ENCODE data around the gene ZNF569. TPM values are rescaled to one million over a fixed set of nuclear protein-coding genes. Genes with fewer than 3 reads are reported as not detected.
A peak's percentile ranks its signal among the peaks of the same experiment; 100 is the strongest.
"Not testable (repeated sequence)": the region's sequence is repeated elsewhere in the genome, so short reads cannot be mapped to it uniquely, and the experiment has no call there.

The ZNF569 gene
- total RNA-seq, 1 experiment from 2014 or later = 3.9 TPM

DNA sequence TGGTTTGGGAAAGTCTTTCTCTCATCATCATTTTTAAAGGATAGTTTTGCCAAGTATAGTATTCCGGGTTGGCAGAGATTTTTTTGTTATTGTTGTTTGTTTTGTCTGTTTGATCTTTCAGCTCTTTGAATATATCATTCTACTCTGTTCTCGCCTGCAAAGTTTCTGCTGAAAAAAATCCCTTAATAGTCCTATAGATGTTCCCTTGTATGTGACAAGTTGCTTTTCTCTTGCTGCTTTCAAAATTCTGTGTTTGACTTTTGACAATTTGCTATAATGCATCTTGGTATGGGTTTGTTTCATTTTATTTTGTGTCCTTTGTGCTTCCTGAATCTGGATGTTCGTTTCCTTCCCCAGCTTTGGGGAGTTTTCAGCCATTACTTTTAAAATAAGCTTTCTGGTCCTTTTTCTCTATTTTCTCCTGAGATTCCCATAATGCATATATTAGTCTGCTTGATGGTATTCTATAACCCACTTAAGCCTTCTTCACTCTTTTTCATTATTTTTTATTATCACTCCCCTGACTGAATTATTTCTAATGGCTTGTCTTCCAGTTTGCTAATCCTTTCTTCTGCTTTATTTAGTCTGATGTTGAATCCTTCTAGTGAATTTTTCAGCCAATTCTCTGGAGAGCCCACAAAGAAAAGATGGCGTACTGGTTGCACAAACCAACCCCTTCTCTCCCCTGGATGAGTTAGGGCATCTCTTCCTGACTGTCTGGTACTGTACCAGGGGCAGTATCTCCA lies 14.6 kb downstream of the ZNF569 start:
- Mint-ChIP-seq H3K36me3 (ENCODE audit: insufficient read depth, unreplicated experiment) (no peaks in the 10 kb centered on the region), H3K4me3 (ENCODE audit: unreplicated experiment) (no peak overlapping the region), H3K27me3 (ENCODE audit: insufficient read depth, unreplicated experiment) (no peaks in the 10 kb centered on the region), H3K9me3 (ENCODE audit: unreplicated experiment) (peaks cover 79% of the 10 kb centered on the region), H3K4me1 (ENCODE audit: insufficient read depth, unreplicated experiment) (no peaks in the 10 kb centered on the region), H3K27ac (ENCODE audit: low read depth, unreplicated experiment) (no peak overlapping the region)
- ChIA-PET POLR2A (no interaction called here), CTCF (no interaction called here)
- intact Hi-C loops (cut with micrococcal nuclease) = no loop called here
- no peak for DNase-seq (ENCODE audit: unreplicated experiment)
- TF ChIP-seq CTCF (IDR thresholded peaks at IDR 0.05; ENCODE audit: unreplicated experiment) = no peak
- no TSS peak for BruUV-seq (replicated peaks)

DNA sequence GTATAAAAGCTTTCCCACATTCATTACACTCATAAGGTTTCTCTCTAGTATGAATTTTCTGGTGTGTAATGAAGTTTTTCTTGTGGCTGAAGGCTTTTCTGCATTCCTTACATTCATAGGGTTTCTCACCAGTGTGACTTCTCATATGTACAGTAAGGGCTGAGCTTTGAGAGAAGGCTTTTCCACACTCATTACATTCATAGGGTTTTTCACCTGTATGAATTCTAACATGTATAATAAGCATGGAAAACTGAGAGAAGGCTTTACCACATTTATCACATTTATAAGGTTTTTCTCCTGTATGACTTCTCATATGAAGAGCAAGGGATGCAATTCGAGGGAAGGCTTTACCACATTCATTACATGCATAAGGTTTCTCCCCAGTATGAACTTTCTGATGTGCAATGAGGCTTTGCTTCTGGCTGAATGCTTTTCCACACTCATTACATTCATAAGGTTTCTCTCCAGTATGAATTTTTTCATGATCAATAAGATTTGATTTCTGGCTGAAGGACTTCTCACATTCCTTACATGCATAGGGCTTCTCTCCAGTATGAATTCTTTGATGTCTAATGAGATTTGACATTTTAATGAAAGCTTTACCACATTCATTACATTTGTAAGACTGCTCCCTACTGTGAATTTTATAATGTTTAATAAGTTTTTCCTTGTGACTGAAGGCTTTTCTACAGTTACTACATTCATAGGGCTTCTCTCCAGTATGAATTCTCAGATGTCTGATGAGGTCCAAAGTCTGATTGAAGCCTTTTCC lies 53.7 kb downstream of the ZNF569 start:
- POLR2A ChIA-PET = no interaction called here
- intact Hi-C loops (cut with micrococcal nuclease) = no loop called here
- H3K9me3 Mint-ChIP-seq (ENCODE audit: unreplicated experiment) = peaks cover 27% of the 10 kb centered on the region
- BruUV-seq (replicated peaks) = no TSS peak
- peaks cover 14% of the 10 kb centered on the region for H3K36me3 Mint-ChIP-seq (ENCODE audit: insufficient read depth, unreplicated experiment)
- CTCF ChIA-PET = interaction anchor here (0.6 kb wide), 1 partner anchor 306 kb away, joined by 3 read pairs; the partner anchor contains the start of gene ZNF607
- H3K4me3 Mint-ChIP-seq (ENCODE audit: unreplicated experiment) = no peak overlapping the region
- no peak for TF ChIP-seq CTCF (IDR thresholded peaks at IDR 0.05; ENCODE audit: unreplicated experiment)
- peak; percentile 1 for DNase-seq (ENCODE audit: unreplicated experiment)
- H3K27me3 Mint-ChIP-seq (ENCODE audit: insufficient read depth, unreplicated experiment) = no peaks in the 10 kb centered on the region
- no peaks in the 10 kb centered on the region for H3K4me1 Mint-ChIP-seq (ENCODE audit: insufficient read depth, unreplicated experiment)
- H3K27ac Mint-ChIP-seq (ENCODE audit: low read depth, unreplicated experiment) = no peak overlapping the region

- H3K9me3 Mint-ChIP-seq (ENCODE audit: unreplicated experiment) = peaks cover 21% of the 10 kb centered on the region
- no peak for TF ChIP-seq CTCF (IDR thresholded peaks at IDR 0.05; ENCODE audit: unreplicated experiment)
- peaks cover 7% of the 10 kb centered on the region for H3K36me3 Mint-ChIP-seq (ENCODE audit: insufficient read depth, unreplicated experiment)
- no peak overlapping the region for H3K27ac Mint-ChIP-seq (ENCODE audit: low read depth, unreplicated experiment)
- intact Hi-C loops (cut with micrococcal nuclease) = no loop called here
- POLR2A ChIA-PET = interaction anchor here (1.2 kb wide), 1 partner anchor 42 kb away, joined by 3 read pairs; the partner anchor contains the start of gene ZNF527
- no peak for DNase-seq (ENCODE audit: unreplicated experiment)
- no TSS peak for BruUV-seq (replicated peaks)
- H3K27me3 Mint-ChIP-seq (ENCODE audit: insufficient read depth, unreplicated experiment) = no peaks in the 10 kb centered on the region
- H3K4me1 Mint-ChIP-seq (ENCODE audit: insufficient read depth, unreplicated experiment) = no peaks in the 10 kb centered on the region
- CTCF ChIA-PET = interaction anchor here (0.6 kb wide), 1 partner anchor 307 kb away, joined by 3 read pairs; the partner anchor contains the start of gene ZNF607
- no peak overlapping the region for H3K4me3 Mint-ChIP-seq (ENCODE audit: unreplicated experiment)
Measured at GRCh38 chr19:37412700-37413099, 54.5 kb downstream of the ZNF569 start.

- BruUV-seq (replicated peaks) = not testable (repeated sequence)
Measured at GRCh38 chr19:37406140-37406846, 61.0 kb downstream of the ZNF569 start.

More at GRCh38 chr19:37406140-37406846, 61.0 kb downstream of the ZNF569 start:
- intact Hi-C loops (cut with micrococcal nuclease); H3K36me3 Mint-ChIP-seq (ENCODE audit: insufficient read depth, unreplicated experiment); POLR2A ChIA-PET; H3K4me3 Mint-ChIP-seq (ENCODE audit: unreplicated experiment); H3K27ac Mint-ChIP-seq (ENCODE audit: low read depth, unreplicated experiment); H3K4me1 Mint-ChIP-seq (ENCODE audit: insufficient read depth, unreplicated experiment); DNase-seq (ENCODE audit: unreplicated experiment); H3K27me3 Mint-ChIP-seq (ENCODE audit: insufficient read depth, unreplicated experiment): not testable (repeated sequence)
- H3K9me3 Mint-ChIP-seq (ENCODE audit: unreplicated experiment) = peaks cover 24% of the 10 kb centered on the region
- CTCF ChIA-PET = interaction anchor here (0.6 kb wide), 1 partner anchor 55 kb away, joined by 3 read pairs; no protein-coding TSS in a partner anchor
